Prostate gland (tissue), 2 donors: Measurements from ENCODE around the gene COL2A1.

ENCODE experiments used
- POLR2AphosphoS5 ChIP-seq: sonication (generic); formaldehyde crosslinking; IDR thresholded peaks from one replicate; pipeline ENCODE4 v1.6.1; 2017; ENCODE audit warnings: antibody characterized with exemption
- TF ChIP-seq, protein P1 (sequence below), 4 experiments: fragments of 200-600 bp in 2 of 4; fragments of 450-650 bp in 2 of 4; sonication (generic) in 2 of 4; IDR thresholded peaks; 1 replicate in 3 of 4; 2 replicates in 1 of 4; pipeline ENCODE4 v1.5.1; 2016 to 2019; ENCODE audit warnings: antibody characterized with exemption in 4 of 4, mild to moderate bottlenecking in 2 of 4, moderate library complexity in 2 of 4

DNA sequence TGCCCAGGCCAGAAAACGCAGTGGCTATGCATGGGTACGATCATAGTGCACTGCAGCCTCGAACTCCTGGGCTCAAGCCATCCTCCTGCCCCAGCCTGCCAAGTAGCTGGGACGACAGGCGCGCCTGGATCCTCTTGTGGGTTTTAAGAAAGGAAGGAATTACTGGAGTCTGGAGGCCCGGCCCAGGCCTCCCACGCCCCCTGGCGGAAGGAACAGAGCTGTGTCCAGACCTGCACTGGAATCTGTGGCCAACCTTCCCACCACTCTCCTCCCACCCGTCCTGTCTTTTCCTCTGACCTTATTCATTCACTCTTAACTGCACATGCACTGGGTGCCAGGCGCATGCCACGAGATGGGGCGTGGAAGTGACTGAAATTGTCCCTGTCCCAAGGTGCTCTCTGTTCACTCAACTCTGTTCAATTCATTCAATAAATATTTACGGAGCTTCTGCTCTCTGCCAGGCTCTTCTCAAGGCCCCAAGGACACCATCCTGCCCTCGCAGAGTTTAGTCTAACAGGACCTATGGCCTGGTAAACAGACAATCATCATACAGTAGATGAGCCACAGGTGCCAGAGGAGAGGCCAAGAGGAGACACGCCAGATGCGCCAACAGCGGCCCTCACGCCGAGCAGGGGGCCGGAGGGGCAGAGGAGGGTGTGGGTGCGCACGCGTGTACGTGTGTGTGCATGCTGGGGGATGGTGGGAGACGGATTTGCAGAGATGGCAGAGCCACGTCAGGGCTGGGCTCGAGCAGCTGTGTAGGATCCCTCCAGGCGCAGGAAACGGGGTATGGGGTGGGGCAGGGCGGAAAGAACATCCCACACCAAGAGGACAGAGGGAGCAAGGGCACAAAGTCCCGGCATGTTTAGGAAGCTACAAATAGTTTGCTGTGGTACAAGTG is 54.6 kb downstream of the COL2A1 start:
- TF ChIP-seq, protein P1, sequence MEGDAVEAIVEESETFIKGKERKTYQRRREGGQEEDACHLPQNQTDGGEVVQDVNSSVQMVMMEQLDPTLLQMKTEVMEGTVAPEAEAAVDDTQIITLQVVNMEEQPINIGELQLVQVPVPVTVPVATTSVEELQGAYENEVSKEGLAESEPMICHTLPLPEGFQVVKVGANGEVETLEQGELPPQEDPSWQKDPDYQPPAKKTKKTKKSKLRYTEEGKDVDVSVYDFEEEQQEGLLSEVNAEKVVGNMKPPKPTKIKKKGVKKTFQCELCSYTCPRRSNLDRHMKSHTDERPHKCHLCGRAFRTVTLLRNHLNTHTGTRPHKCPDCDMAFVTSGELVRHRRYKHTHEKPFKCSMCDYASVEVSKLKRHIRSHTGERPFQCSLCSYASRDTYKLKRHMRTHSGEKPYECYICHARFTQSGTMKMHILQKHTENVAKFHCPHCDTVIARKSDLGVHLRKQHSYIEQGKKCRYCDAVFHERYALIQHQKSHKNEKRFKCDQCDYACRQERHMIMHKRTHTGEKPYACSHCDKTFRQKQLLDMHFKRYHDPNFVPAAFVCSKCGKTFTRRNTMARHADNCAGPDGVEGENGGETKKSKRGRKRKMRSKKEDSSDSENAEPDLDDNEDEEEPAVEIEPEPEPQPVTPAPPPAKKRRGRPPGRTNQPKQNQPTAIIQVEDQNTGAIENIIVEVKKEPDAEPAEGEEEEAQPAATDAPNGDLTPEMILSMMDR (IDR thresholded peaks at IDR 0.05): peak; percentile 35 to 87 (median 69)
- TF ChIP-seq POLR2AphosphoS5: peak; percentile 34
